Measurements from ENCODE around the gene TPSAB1.
"Not testable (repeated sequence)": the region's sequence is repeated elsewhere in the genome, so short reads cannot be mapped to it uniquely, and the experiment has no call there.

Gene TPSAB1

GRCh38 chr16:1240436-1240835 lies at the start of gene TPSAB1:
Gene TPSAB1 (plus strand): TSS chr16:1240705. CDS start chr16:1240939, 234 bp downstream.
- not testable (repeated sequence) for DNase-seq (ENCODE audit: extremely low read depth, insufficient read length); H3K4me3 ChIP-seq (replicated peaks; ENCODE audit: low read depth, low read length); H3K36me3 ChIP-seq (ENCODE audit: control insufficient read depth, insufficient read depth, low read length); H3K27me3 ChIP-seq (replicated peaks; ENCODE audit: control insufficient read depth, insufficient read depth, low read length)

GRCh38 chr16:1190789-1191188 lies 49.7 kb upstream of the TPSAB1 start:
- DNase-seq (ENCODE audit: extremely low read depth, insufficient read length); H3K36me3 ChIP-seq (ENCODE audit: control insufficient read depth, insufficient read depth, low read length); H3K4me3 ChIP-seq (replicated peaks; ENCODE audit: low read depth, low read length); H3K27me3 ChIP-seq (replicated peaks; ENCODE audit: control insufficient read depth, insufficient read depth, low read length): not testable (repeated sequence)

- no peak for TF ChIP-seq CTCF (IDR thresholded peaks at IDR 0.05; ENCODE audit: insufficient read depth, low read length, poor library complexity, severe bottlenecking)
- H3K4me3 ChIP-seq (replicated peaks; ENCODE audit: low read depth, low read length) = no peak overlapping the region
- no peaks in the 10 kb centered on the region for H3K36me3 ChIP-seq (ENCODE audit: control insufficient read depth, insufficient read depth, low read length)
- no peaks in the 10 kb centered on the region; the same call in 1 of the 2 replicates for H3K27me3 ChIP-seq (replicated peaks; ENCODE audit: control insufficient read depth, insufficient read depth, low read length)
- DNase-seq (ENCODE audit: extremely low read depth, insufficient read length) = no peak
Observed at GRCh38 chr16:1192384-1193073, 48.0 kb upstream of the TPSAB1 start.

GRCh38 chr16:1193143-1193824 lies 47.2 kb upstream of the TPSAB1 start:
- no peak for TF ChIP-seq CTCF (IDR thresholded peaks at IDR 0.05; ENCODE audit: insufficient read depth, low read length, poor library complexity, severe bottlenecking)
- Histone ChIP-seq H3K36me3 (ENCODE audit: control insufficient read depth, insufficient read depth, low read length) (no peaks in the 10 kb centered on the region), H3K27me3 (replicated peaks; ENCODE audit: control insufficient read depth, insufficient read depth, low read length) (no peaks in the 10 kb centered on the region; the same call in 1 of the 2 replicates), H3K4me3 (replicated peaks; ENCODE audit: low read depth, low read length) (no peak overlapping the region)
- no peak for DNase-seq (ENCODE audit: extremely low read depth, insufficient read length)

- no peak for TF ChIP-seq CTCF (IDR thresholded peaks at IDR 0.05; ENCODE audit: insufficient read depth, low read length, poor library complexity, severe bottlenecking)
- no peak overlapping the region for H3K4me3 ChIP-seq (replicated peaks; ENCODE audit: low read depth, low read length)
Observed at GRCh38 chr16:1193825-1194581, 46.5 kb upstream of the TPSAB1 start.

GRCh38 chr16:1194665-1195392 lies 45.7 kb upstream of the TPSAB1 start:
- Histone ChIP-seq H3K4me3 (replicated peaks; ENCODE audit: low read depth, low read length) (no peak overlapping the region), H3K27me3 (replicated peaks; ENCODE audit: control insufficient read depth, insufficient read depth, low read length) (no peaks in the 10 kb centered on the region; the same call in 1 of the 2 replicates), H3K36me3 (ENCODE audit: control insufficient read depth, insufficient read depth, low read length) (no peaks in the 10 kb centered on the region)
- TF ChIP-seq CTCF (IDR thresholded peaks at IDR 0.05; ENCODE audit: insufficient read depth, low read length, poor library complexity, severe bottlenecking) = peak; percentile 58
- no peak for DNase-seq (ENCODE audit: extremely low read depth, insufficient read length)

More at GRCh38 chr16:1193825-1194581, 46.5 kb upstream of the TPSAB1 start:
- no peaks in the 10 kb centered on the region for H3K36me3 ChIP-seq (ENCODE audit: control insufficient read depth, insufficient read depth, low read length)
- no peaks in the 10 kb centered on the region; the same call in 1 of the 2 replicates for H3K27me3 ChIP-seq (replicated peaks; ENCODE audit: control insufficient read depth, insufficient read depth, low read length)
- DNase-seq (ENCODE audit: extremely low read depth, insufficient read length) = no peak
